ENCODE measurements around the gene DOCK8. TPM values are rescaled to one million over a fixed set of nuclear protein-coding genes. Genes with fewer than 3 reads are reported as not detected.

DOCK8 gene
- total RNA-seq, 1 experiment from 2014 or later = 15.2 TPM

DNA sequence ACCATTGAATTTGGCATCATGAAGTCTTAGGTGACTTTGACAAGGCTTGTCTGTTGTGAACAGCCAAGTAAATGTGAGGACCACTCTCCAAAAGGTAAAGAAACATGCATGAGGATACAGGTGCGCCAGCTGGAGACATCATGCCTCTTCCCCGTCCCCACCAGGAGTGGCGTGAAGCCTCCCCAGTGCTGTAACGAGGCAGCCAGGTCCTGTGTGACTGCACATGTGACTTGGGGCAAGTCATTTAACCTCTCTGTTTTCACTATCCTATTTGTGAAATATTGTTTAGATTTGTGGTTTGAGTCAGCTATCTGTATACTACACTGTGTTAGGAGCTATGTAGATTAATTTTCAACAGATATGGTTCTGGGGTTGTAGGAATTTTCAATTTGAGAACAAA lies 65.0 kb downstream of the DOCK8 start:
- no peaks in the 10 kb centered on the region for H3K27me3 Mint-ChIP-seq (ENCODE audit: insufficient read depth, unreplicated experiment)

DNA sequence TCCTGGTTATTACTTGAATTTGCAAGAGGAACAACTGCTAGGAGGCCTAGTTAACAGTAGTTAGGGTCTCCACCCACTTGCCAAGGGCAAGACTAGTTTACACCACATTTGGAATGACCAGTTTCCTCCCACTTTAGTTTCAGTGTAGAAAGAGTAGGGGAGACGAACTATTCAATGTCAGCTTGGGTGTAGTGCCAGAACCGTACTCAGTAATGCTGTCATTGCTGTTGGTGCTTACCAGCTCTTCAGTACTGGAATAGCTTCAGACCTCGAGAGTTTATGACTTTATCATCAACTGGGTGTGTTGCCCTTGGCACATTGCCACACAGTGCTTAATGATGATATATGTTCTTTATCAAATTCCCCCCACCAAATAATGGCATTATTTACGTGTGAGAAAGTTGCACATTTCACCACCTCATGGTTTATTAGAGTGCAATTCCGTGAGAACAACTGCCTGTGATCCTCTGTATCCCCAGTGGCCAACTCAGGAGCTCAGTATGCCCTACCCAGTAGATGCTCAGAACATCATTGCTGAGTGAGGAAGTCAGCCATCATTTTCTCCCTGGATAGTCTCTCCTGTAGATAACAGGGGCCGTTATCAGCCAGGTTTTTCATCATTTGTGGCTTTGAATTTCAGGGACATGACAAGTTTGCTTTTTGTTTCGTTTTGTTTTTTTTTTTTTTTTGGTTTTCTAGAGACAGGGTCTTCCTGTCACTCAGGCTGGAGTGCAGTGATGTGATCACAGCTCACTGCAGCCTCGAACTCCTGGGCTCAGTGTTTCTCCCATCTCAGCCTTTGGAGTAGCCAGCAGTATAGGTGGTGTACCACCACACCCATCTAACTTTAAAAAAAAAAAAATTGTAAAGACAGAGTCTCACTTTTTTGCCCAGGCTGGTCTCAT lies 67.3 kb downstream of the DOCK8 start:
- Mint-ChIP-seq H3K36me3 (ENCODE audit: insufficient read depth, unreplicated experiment) (no peaks in the 10 kb centered on the region), H3K4me1 (ENCODE audit: low read depth, unreplicated experiment) (peaks cover 9% of the 10 kb centered on the region), H3K4me3 (ENCODE audit: unreplicated experiment) (no peak overlapping the region), H3K27me3 (ENCODE audit: insufficient read depth, unreplicated experiment) (no peaks in the 10 kb centered on the region), H3K27ac (ENCODE audit: unreplicated experiment) (no peak overlapping the region), H3K9me3 (ENCODE audit: unreplicated experiment) (no peaks in the 10 kb centered on the region)
- BruUV-seq (replicated peaks) = no TSS peak
- intact Hi-C loops (cut with micrococcal nuclease; ENCODE audit: unreplicated experiment) = no loop called here
- TF ChIP-seq, protein P1, sequence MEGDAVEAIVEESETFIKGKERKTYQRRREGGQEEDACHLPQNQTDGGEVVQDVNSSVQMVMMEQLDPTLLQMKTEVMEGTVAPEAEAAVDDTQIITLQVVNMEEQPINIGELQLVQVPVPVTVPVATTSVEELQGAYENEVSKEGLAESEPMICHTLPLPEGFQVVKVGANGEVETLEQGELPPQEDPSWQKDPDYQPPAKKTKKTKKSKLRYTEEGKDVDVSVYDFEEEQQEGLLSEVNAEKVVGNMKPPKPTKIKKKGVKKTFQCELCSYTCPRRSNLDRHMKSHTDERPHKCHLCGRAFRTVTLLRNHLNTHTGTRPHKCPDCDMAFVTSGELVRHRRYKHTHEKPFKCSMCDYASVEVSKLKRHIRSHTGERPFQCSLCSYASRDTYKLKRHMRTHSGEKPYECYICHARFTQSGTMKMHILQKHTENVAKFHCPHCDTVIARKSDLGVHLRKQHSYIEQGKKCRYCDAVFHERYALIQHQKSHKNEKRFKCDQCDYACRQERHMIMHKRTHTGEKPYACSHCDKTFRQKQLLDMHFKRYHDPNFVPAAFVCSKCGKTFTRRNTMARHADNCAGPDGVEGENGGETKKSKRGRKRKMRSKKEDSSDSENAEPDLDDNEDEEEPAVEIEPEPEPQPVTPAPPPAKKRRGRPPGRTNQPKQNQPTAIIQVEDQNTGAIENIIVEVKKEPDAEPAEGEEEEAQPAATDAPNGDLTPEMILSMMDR (IDR thresholded peaks at IDR 0.05; ENCODE audit: insufficient read depth in 1 of 2, low read depth in 1 of 2, low read length in 1 of 2, severe bottlenecking in 1 of 2, unreplicated experiment in 1 of 2) = no peak
- Histone ChIP-seq H3K27me3 (replicated peaks; ENCODE audit: control insufficient read depth, insufficient read depth, low read length) (no peaks in the 10 kb centered on the region), H3K4me3 (ENCODE audit: low read depth, low read length) (no peak overlapping the region), H3K4me1 (no peaks in the 10 kb centered on the region; the same call in 1 of the 2 replicates), H3K9me3 (no peaks in the 10 kb centered on the region), H3K36me3 (ENCODE audit: control insufficient read depth, insufficient read depth, low read length) (no peaks in the 10 kb centered on the region)
- DNase-seq = no peak
- ChIA-PET CTCF (no interaction called here), POLR2A (no interaction called here)

More for the DNA sequence above, 65.0 kb downstream of the DOCK8 start:
- Mint-ChIP-seq H3K4me1 (ENCODE audit: low read depth, unreplicated experiment) (no peaks in the 10 kb centered on the region), H3K4me3 (ENCODE audit: unreplicated experiment) (no peak overlapping the region), H3K27ac (ENCODE audit: unreplicated experiment) (no peak overlapping the region), H3K36me3 (ENCODE audit: insufficient read depth, unreplicated experiment) (no peaks in the 10 kb centered on the region), H3K9me3 (ENCODE audit: unreplicated experiment) (no peaks in the 10 kb centered on the region)
- Histone ChIP-seq H3K4me1 (no peaks in the 10 kb centered on the region), H3K9me3 (no peaks in the 10 kb centered on the region), H3K36me3 (ENCODE audit: control insufficient read depth, insufficient read depth, low read length) (no peaks in the 10 kb centered on the region), H3K4me3 (ENCODE audit: low read depth, low read length) (no peak overlapping the region), H3K27me3 (replicated peaks; ENCODE audit: control insufficient read depth, insufficient read depth, low read length) (no peaks in the 10 kb centered on the region)
- no peak for DNase-seq
- BruUV-seq (replicated peaks) = no TSS peak
- ChIA-PET CTCF (no interaction called here), POLR2A (no interaction called here)
- intact Hi-C loops (cut with micrococcal nuclease; ENCODE audit: unreplicated experiment) = no loop called here
- TF ChIP-seq, protein P1 (IDR thresholded peaks at IDR 0.05; ENCODE audit: insufficient read depth in 1 of 2, low read depth in 1 of 2, low read length in 1 of 2, severe bottlenecking in 1 of 2, unreplicated experiment in 1 of 2) = no peak

DNA sequence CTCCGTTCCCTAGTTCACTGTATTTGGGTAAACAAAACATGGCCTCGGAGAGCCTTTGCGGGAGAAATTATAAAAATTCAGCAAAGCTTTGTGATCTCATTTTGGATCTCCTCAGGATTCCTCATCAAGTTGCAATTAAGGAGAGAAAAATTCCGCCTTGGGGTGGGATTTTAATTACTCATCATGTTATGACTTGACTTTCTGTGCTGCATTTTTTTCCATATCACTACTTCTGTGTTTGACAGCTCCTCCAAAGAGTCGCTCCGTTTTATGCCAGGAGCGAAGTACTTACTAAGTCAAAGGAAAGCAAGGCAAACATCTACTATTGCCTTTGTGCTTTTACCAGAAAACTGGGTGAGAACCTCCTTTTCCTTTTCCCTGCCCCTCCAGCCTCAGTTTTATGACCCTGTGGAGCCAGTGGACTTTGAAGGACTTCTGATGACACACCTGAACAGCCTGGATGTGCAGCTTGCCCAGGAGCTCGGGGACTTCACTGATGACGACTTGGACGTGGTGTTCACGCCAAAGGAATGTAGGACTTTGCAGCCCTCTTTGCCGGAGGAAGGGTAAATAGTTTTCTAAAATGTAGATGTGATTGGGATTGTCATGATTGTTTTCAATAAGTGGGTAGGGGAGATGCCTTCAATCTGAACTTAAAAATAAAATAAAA lies 71.5 kb downstream of the DOCK8 start:
- Mint-ChIP-seq H3K4me1 (ENCODE audit: low read depth, unreplicated experiment) (peaks cover 18% of the 10 kb centered on the region), H3K9me3 (ENCODE audit: unreplicated experiment) (no peaks in the 10 kb centered on the region), H3K27ac (ENCODE audit: unreplicated experiment) (peak overlapping the region; percentile 69), H3K27me3 (ENCODE audit: insufficient read depth, unreplicated experiment) (no peaks in the 10 kb centered on the region), H3K4me3 (ENCODE audit: unreplicated experiment) (no peak overlapping the region), H3K36me3 (ENCODE audit: insufficient read depth, unreplicated experiment) (no peaks in the 10 kb centered on the region)
- Histone ChIP-seq H3K4me3 (ENCODE audit: low read depth, low read length) (no peak overlapping the region), H3K36me3 (ENCODE audit: control insufficient read depth, insufficient read depth, low read length) (no peaks in the 10 kb centered on the region), H3K9me3 (no peaks in the 10 kb centered on the region), H3K27me3 (replicated peaks; ENCODE audit: control insufficient read depth, insufficient read depth, low read length) (no peaks in the 10 kb centered on the region), H3K4me1 (peaks cover 17% of the 10 kb centered on the region)
- BruUV-seq (replicated peaks) = no TSS peak
- intact Hi-C loops (cut with micrococcal nuclease; ENCODE audit: unreplicated experiment) = loop anchor here (5.0 kb wide), 1 partner anchor 69 kb away; no protein-coding TSS in a partner anchor
- CTCF ChIA-PET = no interaction called here
- DNase-seq = peak; percentile 5 to 50
- TF ChIP-seq, protein P1 (IDR thresholded peaks at IDR 0.05; ENCODE audit: insufficient read depth in 1 of 2, low read depth in 1 of 2, low read length in 1 of 2, severe bottlenecking in 1 of 2, unreplicated experiment in 1 of 2) = no peak
- POLR2A ChIA-PET = no interaction called here

Data from Caco-2 (cell line).